GM12878 (cell line): ENCODE results near the gene LRRTM1.

ENCODE experiments used
- CHD1 ChIP-seq: IDR thresholded peaks from 2 replicates; pipeline ENCODE4 v1.6.1; 2012; ENCODE audit warnings: low read depth, low read length, improper control_type of control experiment
- CTCF ChIP-seq, 3 experiments: IDR thresholded peaks in 2 of 3; conservative IDR thresholded peaks in 1 of 3; 2 replicates each; pipeline ENCODE4 v1.5.1; 2011; ENCODE audit warnings: low read depth in 3 of 3, low read length in 3 of 3, mild to moderate bottlenecking in 3 of 3, control low read depth in 2 of 3, moderate library complexity in 2 of 3, inconsistent platforms in 1 of 3, mixed read lengths in 1 of 3; ENCODE audit not compliant: control insufficient read depth in 2 of 3, insufficient read depth in 1 of 3; ENCODE audit errors: extremely low read depth in 1 of 3
- EGR1 ChIP-seq, 2 experiments: IDR thresholded peaks; 1 replicate in 1 of 2; 2 replicates in 1 of 2; pipeline ENCODE4 v1.6.1; 2011 to 2012; ENCODE audit warnings: low read depth in 2 of 2, low read length in 2 of 2, borderline replicate concordance in 1 of 2, mild to moderate bottlenecking in 1 of 2, moderate library complexity in 1 of 2
- ETV6 ChIP-seq, 2 experiments: fragments of 450-650 bp in 1 of 2; IDR thresholded peaks in 1 of 2; conservative IDR thresholded peaks in 1 of 2; 2 replicates each; pipeline ENCODE4 v1.6.1; 2014; ENCODE audit warnings: antibody characterized with exemption in 1 of 2, borderline replicate concordance in 1 of 2, low read depth in 1 of 2, mild to moderate bottlenecking in 1 of 2, moderate library complexity in 1 of 2
- KAT2A ChIP-seq: conservative IDR thresholded peaks from 2 replicates; pipeline ENCODE4 v1.6.1; 2011; ENCODE audit warnings: low read depth, low read length; ENCODE audit not compliant: control insufficient read depth
- MTA2 ChIP-seq: fragments of 450-650 bp; IDR thresholded peaks from 2 replicates; pipeline ENCODE4 v1.6.1; 2016; ENCODE audit warnings: low read depth, mild to moderate bottlenecking, moderate library complexity
- POLR2A ChIP-seq: IDR thresholded peaks from 2 replicates; pipeline ENCODE4 v1.6.1; 2011; ENCODE audit warnings: low read depth, mild to moderate bottlenecking, low read length
- POU2F2 ChIP-seq: IDR thresholded peaks from 3 replicates; pipeline ENCODE4 v1.6.1; 2011; ENCODE audit warnings: low read depth, mild to moderate bottlenecking, low read length, borderline replicate concordance
- RAD21 ChIP-seq: IDR thresholded peaks from 2 replicates; pipeline ENCODE4 v1.6.1; 2011; ENCODE audit warnings: mild to moderate bottlenecking, low read depth, low read length, moderate library complexity; ENCODE audit not compliant: insufficient read depth
- RFX5 ChIP-seq: IDR thresholded peaks from 2 replicates; pipeline ENCODE4 v1.6.1; 2011; ENCODE audit warnings: low read depth, low read length, improper control_type of control experiment
- SMC3 ChIP-seq: IDR thresholded peaks from 2 replicates; pipeline ENCODE4 v1.6.1; 2011; ENCODE audit warnings: low read length, improper control_type of control experiment, borderline replicate concordance
- SP1 ChIP-seq: IDR thresholded peaks from one replicate; pipeline ENCODE4 v1.6.1; 2011; ENCODE audit warnings: low read depth, low read length
- ZNF24 ChIP-seq: fragments of 450-650 bp; IDR thresholded peaks from 2 replicates; pipeline ENCODE4 v1.6.1; 2017; ENCODE audit warnings: antibody characterized with exemption, mild to moderate bottlenecking

GRCh38 chr2:80328159-80328571 is 23.6 kb upstream of the LRRTM1 start:
- TF ChIP-seq ZNF24 (no peak), POLR2A (no peak), CTCF (IDR thresholded peaks at IDR 0.05 in 2 of 3, conservative IDR thresholded peaks at IDR 0.05 in 1 of 3; ENCODE audit: control insufficient read depth in 2 of 3, extremely low read depth in 1 of 3, insufficient read depth in 1 of 3, low read depth in 3 of 3, low read length in 3 of 3) (no peak), RAD21 (no peak), KAT2A (no peak), EGR1 (IDR thresholded peaks at IDR 0.05; ENCODE audit: borderline replicate concordance in 1 of 2, low read depth in 2 of 2, low read length in 2 of 2) (no peak), CHD1 (no peak), SMC3 (no peak), MTA2 (no peak), ETV6 (conservative IDR thresholded peaks at IDR 0.05 in 1 of 2, IDR thresholded peaks at IDR 0.05 in 1 of 2; ENCODE audit: borderline replicate concordance in 1 of 2, low read depth in 1 of 2) (no peak), POU2F2 (no peak), RFX5 (no peak), SP1 (no peak)
